Liver (tissue), 9 donors: ENCODE data around the gene IFT122. TPM values are rescaled to one million over a fixed set of nuclear protein-coding genes. Genes with fewer than 3 reads are reported as not detected.

Experiments used
- DNase-seq: peaks from one replicate; pipeline ENCODE4 v3.0.0-alpha.2; 2017; ENCODE audit warnings: low spot score
- H3K27ac ChIP-seq, 2 donors: one replicate each; pipeline ENCODE4 v1.7.0; 2013; ENCODE audit warnings: inconsistent platforms in 2 of 2, low read length in 2 of 2, control low read depth in 1 of 2, low read depth in 1 of 2, mild to moderate bottlenecking in 1 of 2
- H3K27me3 ChIP-seq, 4 donors: one replicate each; pipeline versions ENCODE4 v1.6.1 to v1.7.0; 2013; ENCODE audit warnings: low read length in 3 of 4, inconsistent platforms in 1 of 4, mild to moderate bottlenecking in 1 of 4, moderate library complexity in 1 of 4; ENCODE audit not compliant: control insufficient read depth in 4 of 4, insufficient read depth in 4 of 4
- H3K36me3 ChIP-seq, 4 donors: one replicate each; pipeline versions ENCODE4 v1.6.1 to v1.7.0; 2013; ENCODE audit warnings: low read length in 3 of 4, mild to moderate bottlenecking in 3 of 4, low read depth in 1 of 4, moderate library complexity in 1 of 4; ENCODE audit not compliant: control insufficient read depth in 4 of 4, insufficient read depth in 3 of 4
- H3K4me1 ChIP-seq, 4 donors: one replicate each; pipeline versions ENCODE4 v1.6.1 to v1.7.0; 2013; ENCODE audit warnings: low read length in 3 of 4, mild to moderate bottlenecking in 3 of 4, moderate library complexity in 1 of 4; ENCODE audit not compliant: control insufficient read depth in 4 of 4, insufficient read depth in 4 of 4
- H3K4me3 ChIP-seq, 3 donors: one replicate each; pipeline versions ENCODE4 v1.6.1 to v1.7.0; 2013; ENCODE audit warnings: low read length in 3 of 3, control low read depth in 1 of 3, low read depth in 1 of 3, mild to moderate bottlenecking in 1 of 3
- H3K9ac ChIP-seq, 2 donors: one replicate each; pipeline ENCODE4 v1.7.0; 2013; ENCODE audit warnings: low read length in 2 of 2, mild to moderate bottlenecking in 2 of 2, moderate library complexity in 2 of 2, control low read depth in 1 of 2, low read depth in 1 of 2
- H3K9me3 ChIP-seq, 4 donors: one replicate each; pipeline versions ENCODE4 v1.6.1 to v1.7.0; 2013; ENCODE audit warnings: low read length in 3 of 4; ENCODE audit not compliant: control insufficient read depth in 4 of 4
- CTCF ChIP-seq: fragments of 150-350 bp; IDR thresholded peaks from 2 replicates; pipeline ENCODE4 v1.5.1; 2017; ENCODE audit warnings: improper control_type of control experiment, low read depth, low read length; ENCODE audit not compliant: missing input control
- EGR1 ChIP-seq, 2 donors: IDR thresholded peaks; 2 replicates each; pipeline ENCODE4 v1.6.1; 2016 to 2018; ENCODE audit warnings: antibody characterized with exemption in 2 of 2, low read depth in 2 of 2
- FOXA1 ChIP-seq: IDR thresholded peaks from 2 replicates; pipeline ENCODE4 v1.6.1; 2016; ENCODE audit warnings: antibody characterized with exemption
- GABPA ChIP-seq, 2 donors: IDR thresholded peaks in 1 of 2; conservative IDR thresholded peaks in 1 of 2; 2 replicates each; pipeline ENCODE4 v1.6.1; 2016; ENCODE audit warnings: antibody characterized with exemption in 2 of 2, mild to moderate bottlenecking in 1 of 2, moderate library complexity in 1 of 2
- HNF4A ChIP-seq, 2 donors: conservative IDR thresholded peaks; 2 replicates each; pipeline ENCODE4 v1.6.1; 2016; ENCODE audit warnings: antibody characterized with exemption in 2 of 2, mild to moderate bottlenecking in 2 of 2
- HNF4G ChIP-seq: IDR thresholded peaks from 2 replicates; pipeline ENCODE4 v1.6.1; 2016; ENCODE audit warnings: antibody characterized with exemption
- JUND ChIP-seq, 2 donors: IDR thresholded peaks; 2 replicates each; pipeline ENCODE4 v1.6.1; 2016; ENCODE audit warnings: antibody characterized with exemption in 2 of 2
- NR2F2 ChIP-seq: IDR thresholded peaks from 2 replicates; pipeline ENCODE4 v1.6.1; 2016; ENCODE audit warnings: antibody characterized with exemption
- RAD21 ChIP-seq, 2 donors: IDR thresholded peaks; 2 replicates each; pipeline ENCODE4 v1.6.1; 2016; ENCODE audit warnings: antibody characterized with exemption in 2 of 2, mild to moderate bottlenecking in 2 of 2
- RXRA ChIP-seq, 2 donors: IDR thresholded peaks; 2 replicates each; pipeline ENCODE4 v1.6.1; 2017 to 2018; ENCODE audit warnings: antibody characterized with exemption in 2 of 2, mild to moderate bottlenecking in 1 of 2
- SP1 ChIP-seq: IDR thresholded peaks from 2 replicates; pipeline ENCODE4 v1.6.1; 2018; ENCODE audit warnings: antibody characterized with exemption, mild to moderate bottlenecking
- WGBS: extraction: QIAGEN DNeasy Blood & Tissue Kit; methylation state at CpG from one replicate; pipeline ENCODE4 v1.1.7; 2013; 5-methylcytosine and 5-hydroxymethylcytosine counted together
- polyA plus RNA-seq, 2 donors: library from polyadenylated mRNA; stranded (reverse) in 1 of 2; unstranded in 1 of 2; fragments of 200-250 nt in 1 of 2; fragments of >200 nt in 1 of 2; fragmentation: Nextera tagmentation in 1 of 2; extraction: Ambion mirVana in 1 of 2; gene quantifications; one replicate each; pipeline versions ENCODE4 v1.2.1 to v1.2.3, GENCODE V29; 2013 to 2015
- total RNA-seq, 2 donors: library from RNA; depleted of rRNA; stranded (reverse); fragments of >200 nt; gene quantifications; one replicate each; pipeline ENCODE4 v1.2.3, GENCODE V29; 2014
- TF ChIP-seq, protein P1 (sequence below): IDR thresholded peaks from 2 replicates; pipeline ENCODE4 v1.6.1; 2016; ENCODE audit warnings: antibody characterized with exemption, mild to moderate bottlenecking
- TF ChIP-seq, protein P2 (sequence below): IDR thresholded peaks from 2 replicates; pipeline ENCODE4 v1.6.1; 2016; ENCODE audit warnings: antibody characterized with exemption
- TF ChIP-seq, protein P3 (sequence below): IDR thresholded peaks from 2 replicates; pipeline ENCODE4 v1.6.1; 2016; ENCODE audit warnings: antibody characterized with exemption
- donor health status: healthy.
- donor health status: healthy.
- donor health status: healthy.
- donor health status: healthy.
- donor health status: healthy.

IFT122 gene
- total and polyA plus RNA-seq, 4 donors: 3.3 to 25.8 (median 10.6) TPM

- TF ChIP-seq, protein P1, sequence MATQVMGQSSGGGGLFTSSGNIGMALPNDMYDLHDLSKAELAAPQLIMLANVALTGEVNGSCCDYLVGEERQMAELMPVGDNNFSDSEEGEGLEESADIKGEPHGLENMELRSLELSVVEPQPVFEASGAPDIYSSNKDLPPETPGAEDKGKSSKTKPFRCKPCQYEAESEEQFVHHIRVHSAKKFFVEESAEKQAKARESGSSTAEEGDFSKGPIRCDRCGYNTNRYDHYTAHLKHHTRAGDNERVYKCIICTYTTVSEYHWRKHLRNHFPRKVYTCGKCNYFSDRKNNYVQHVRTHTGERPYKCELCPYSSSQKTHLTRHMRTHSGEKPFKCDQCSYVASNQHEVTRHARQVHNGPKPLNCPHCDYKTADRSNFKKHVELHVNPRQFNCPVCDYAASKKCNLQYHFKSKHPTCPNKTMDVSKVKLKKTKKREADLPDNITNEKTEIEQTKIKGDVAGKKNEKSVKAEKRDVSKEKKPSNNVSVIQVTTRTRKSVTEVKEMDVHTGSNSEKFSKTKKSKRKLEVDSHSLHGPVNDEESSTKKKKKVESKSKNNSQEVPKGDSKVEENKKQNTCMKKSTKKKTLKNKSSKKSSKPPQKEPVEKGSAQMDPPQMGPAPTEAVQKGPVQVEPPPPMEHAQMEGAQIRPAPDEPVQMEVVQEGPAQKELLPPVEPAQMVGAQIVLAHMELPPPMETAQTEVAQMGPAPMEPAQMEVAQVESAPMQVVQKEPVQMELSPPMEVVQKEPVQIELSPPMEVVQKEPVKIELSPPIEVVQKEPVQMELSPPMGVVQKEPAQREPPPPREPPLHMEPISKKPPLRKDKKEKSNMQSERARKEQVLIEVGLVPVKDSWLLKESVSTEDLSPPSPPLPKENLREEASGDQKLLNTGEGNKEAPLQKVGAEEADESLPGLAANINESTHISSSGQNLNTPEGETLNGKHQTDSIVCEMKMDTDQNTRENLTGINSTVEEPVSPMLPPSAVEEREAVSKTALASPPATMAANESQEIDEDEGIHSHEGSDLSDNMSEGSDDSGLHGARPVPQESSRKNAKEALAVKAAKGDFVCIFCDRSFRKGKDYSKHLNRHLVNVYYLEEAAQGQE: no peak
- TF ChIP-seq FOXA1: no peak
- no peak for TF ChIP-seq RAD21 (IDR thresholded peaks at IDR 0.05)
- TF ChIP-seq, protein P2, sequence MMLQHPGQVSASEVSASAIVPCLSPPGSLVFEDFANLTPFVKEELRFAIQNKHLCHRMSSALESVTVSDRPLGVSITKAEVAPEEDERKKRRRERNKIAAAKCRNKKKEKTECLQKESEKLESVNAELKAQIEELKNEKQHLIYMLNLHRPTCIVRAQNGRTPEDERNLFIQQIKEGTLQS: no peak
- TF ChIP-seq, protein P3, sequence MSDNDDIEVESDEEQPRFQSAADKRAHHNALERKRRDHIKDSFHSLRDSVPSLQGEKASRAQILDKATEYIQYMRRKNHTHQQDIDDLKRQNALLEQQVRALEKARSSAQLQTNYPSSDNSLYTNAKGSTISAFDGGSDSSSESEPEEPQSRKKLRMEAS: no peak
- TF ChIP-seq GABPA (IDR thresholded peaks at IDR 0.05 in 1 of 2, conservative IDR thresholded peaks at IDR 0.05 in 1 of 2): no peak
Measured at GRCh38 chr3:129563332-129563731, 123.3 kb downstream of the IFT122 start (continued).

- H3K9me3 ChIP-seq: no peaks in the 10 kb centered on the region
- no peaks in the 10 kb centered on the region for H3K4me1 ChIP-seq
- H3K9ac ChIP-seq: no peak overlapping the region
- peaks cover 0 to 3% (median under 1%) of the 10 kb centered on the region in 4 donors for H3K36me3 ChIP-seq
- DNase-seq: no peak
- TF ChIP-seq NR2F2: no peak
- H3K27me3 ChIP-seq: no peaks in the 10 kb centered on the region
- H3K4me3 ChIP-seq: no peak overlapping the region
- H3K27ac ChIP-seq: no peak overlapping the region
- 89% methylated on average over 8 of the region's 8 CpGs for whole genome bisulfite sequencing
Measured at GRCh38 chr3:129563850-129564535, 124.0 kb downstream of the IFT122 start.

DNA sequence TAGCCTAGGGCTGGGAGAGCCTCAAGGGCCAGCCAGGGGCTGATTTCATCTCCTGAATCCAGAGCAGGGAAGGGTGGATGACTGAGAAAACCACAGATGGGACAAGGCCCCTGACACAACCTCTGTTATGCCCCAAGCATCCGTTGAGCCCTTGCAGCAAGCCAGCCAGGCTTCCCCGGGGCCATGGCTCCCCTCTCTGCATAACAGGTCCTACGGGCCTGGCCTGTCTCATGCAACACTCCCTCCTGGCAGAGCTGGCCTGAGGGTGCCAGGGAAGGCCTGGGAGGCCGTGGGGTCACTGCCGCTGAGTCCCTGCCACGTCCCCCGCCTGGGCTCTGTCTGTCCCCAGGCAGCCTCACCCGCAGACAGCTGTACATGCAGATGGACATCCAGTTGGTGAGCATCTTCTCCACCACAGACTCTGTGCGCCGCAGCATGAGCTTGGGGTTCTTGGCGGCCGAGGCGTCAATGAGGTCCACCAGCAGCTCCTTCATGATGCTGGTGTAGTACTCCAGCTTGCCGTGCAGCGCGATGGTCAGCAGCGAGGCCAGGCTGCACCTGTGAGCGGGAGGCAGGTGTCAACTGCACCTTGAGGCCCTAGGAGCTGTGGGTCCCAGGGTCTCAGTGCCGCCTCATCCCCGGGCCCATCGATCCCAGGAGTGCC, 125.1 kb downstream of the IFT122 start:
- no peaks in the 10 kb centered on the region for H3K4me1 ChIP-seq

More for the DNA sequence above, 125.1 kb downstream of the IFT122 start:
- TF ChIP-seq CTCF (no peak), HNF4A (conservative IDR thresholded peaks at IDR 0.05) (no peak), SP1 (no peak), JUND (IDR thresholded peaks at IDR 0.05) (no peak), EGR1 (IDR thresholded peaks at IDR 0.05; ENCODE audit: low read depth in 2 of 2) (no peak), NR2F2 (no peak), HNF4G (no peak), FOXA1 (no peak), RAD21 (IDR thresholded peaks at IDR 0.05) (no peak), RXRA (IDR thresholded peaks at IDR 0.05) (no peak)
- TF ChIP-seq, protein P3: no peak
- TF ChIP-seq, protein P1: no peak
- TF ChIP-seq, protein P2: no peak
- Histone ChIP-seq H3K36me3 (peaks cover 0 to 3% (median under 1%) of the 10 kb centered on the region in 4 donors), H3K27me3 (no peaks in the 10 kb centered on the region), H3K27ac (no peak overlapping the region), H3K9me3 (no peaks in the 10 kb centered on the region), H3K4me3 (no peak overlapping the region), H3K9ac (no peak overlapping the region)
- 95% methylated on average over 21 of the region's 21 CpGs for WGBS
- DNase-seq: no peak
